A673 (cell line): ENCODE results near the gene RASSF4. TPM values are rescaled to one million over a fixed set of nuclear protein-coding genes. Genes with fewer than 3 reads are reported as not detected.

Source experiments
- BruUV-seq: library from RNA; stranded (reverse); fragments of 400-500 nt; replicated peaks from 2 replicates; lab custom pipeline; 2021; lab: Mats Ljungman, UMichigan
- CTCF ChIA-PET: fragments of 300-600 bp; sonication (Branson Sonifier 250); formaldehyde crosslinking; loops from one replicate; lab custom pipeline; 2022; ENCODE audit warnings: antibody characterized with exemption; lab: Charles Lee
- POLR2A ChIA-PET: fragments of 300-600 bp; sonication (Branson Sonifier 250); formaldehyde crosslinking; loops from one replicate; lab custom pipeline; 2022; ENCODE audit warnings: antibody characterized with exemption; ENCODE audit not compliant: low non-redundant PET; lab: Charles Lee
- DNase-seq: peaks from one replicate; pipeline ENCODE4 v3.0.0-alpha.2; 2015; ENCODE audit warnings: low spot score
- H3K27ac ChIP-seq: fragments of 200-600 bp; sonication (generic); 2 replicates; pipeline ENCODE4 v1.5.1; 2016; ENCODE audit warnings: mixed run types, low read depth, mild to moderate bottlenecking, mixed read lengths, antibody characterized with exemption, low read length; ENCODE audit not compliant: poor library complexity, severe bottlenecking
- H3K27me3 ChIP-seq: fragments of 200-600 bp; sonication (generic); replicated peaks from 2 replicates; pipeline ENCODE4 v1.6.1; 2017; ENCODE audit warnings: mixed run types, low read depth, mild to moderate bottlenecking, mixed read lengths, antibody characterized with exemption, low read length; ENCODE audit not compliant: insufficient read depth, poor library complexity
- H3K36me3 ChIP-seq: fragments of 200-600 bp; sonication (generic); 2 replicates; pipeline ENCODE4 v1.6.1; 2016; ENCODE audit warnings: mixed run types, mild to moderate bottlenecking, mixed read lengths, antibody characterized with exemption, low read length; ENCODE audit not compliant: insufficient read depth, poor library complexity, severe bottlenecking
- H3K4me1 ChIP-seq: fragments of 200-600 bp; sonication (generic); 2 replicates; pipeline ENCODE4 v1.6.1; 2017; ENCODE audit warnings: mixed run types, mild to moderate bottlenecking, mixed read lengths, antibody characterized with exemption, low read length; ENCODE audit not compliant: insufficient read depth, poor library complexity, severe bottlenecking
- H3K4me3 ChIP-seq: fragments of 200-600 bp; sonication (generic); 2 replicates; pipeline ENCODE4 v1.5.1; 2016; ENCODE audit warnings: low read depth, mixed run types, mild to moderate bottlenecking, mixed read lengths, low read length; ENCODE audit not compliant: poor library complexity, severe bottlenecking
- H3K9me3 ChIP-seq: fragments of 200-600 bp; sonication (generic); 2 replicates; pipeline ENCODE4 v1.6.1; 2016; ENCODE audit warnings: mixed run types, low read depth, mild to moderate bottlenecking, mixed read lengths, antibody characterized with exemption, low read length; ENCODE audit not compliant: poor library complexity, severe bottlenecking
- EZH2 ChIP-seq: fragments of 200-600 bp; sonication (generic); IDR thresholded peaks from 2 replicates; pipeline ENCODE4 v1.6.1; 2017; ENCODE audit warnings: borderline replicate concordance, low read depth, mild to moderate bottlenecking, mixed read lengths, antibody characterized with exemption, low read length; ENCODE audit not compliant: poor library complexity, severe bottlenecking
- intact Hi-C: fragments of 100-400 bp; cut with micrococcal nuclease; formaldehyde crosslinking; loops from one replicate; pipeline ENCODE4 v1.10.0; 2022; ENCODE audit not compliant: unreplicated experiment
- total RNA-seq: library from RNA; stranded (reverse); gene quantifications from 2 replicates; pipeline ENCODE4 v1.2.3, GENCODE V29; 2021
- TF ChIP-seq, protein P1 (sequence below): fragments of 300-800, 200-600 bp; sonication (generic); conservative IDR thresholded peaks from 2 replicates; pipeline ENCODE4 v1.5.1; 2017; ENCODE audit warnings: low read depth, mild to moderate bottlenecking, antibody characterized with exemption, low read length, moderate library complexity, mixed read lengths

Gene RASSF4
- total RNA-seq, 1 experiment from 2014 or later: 0.71 TPM

DNA sequence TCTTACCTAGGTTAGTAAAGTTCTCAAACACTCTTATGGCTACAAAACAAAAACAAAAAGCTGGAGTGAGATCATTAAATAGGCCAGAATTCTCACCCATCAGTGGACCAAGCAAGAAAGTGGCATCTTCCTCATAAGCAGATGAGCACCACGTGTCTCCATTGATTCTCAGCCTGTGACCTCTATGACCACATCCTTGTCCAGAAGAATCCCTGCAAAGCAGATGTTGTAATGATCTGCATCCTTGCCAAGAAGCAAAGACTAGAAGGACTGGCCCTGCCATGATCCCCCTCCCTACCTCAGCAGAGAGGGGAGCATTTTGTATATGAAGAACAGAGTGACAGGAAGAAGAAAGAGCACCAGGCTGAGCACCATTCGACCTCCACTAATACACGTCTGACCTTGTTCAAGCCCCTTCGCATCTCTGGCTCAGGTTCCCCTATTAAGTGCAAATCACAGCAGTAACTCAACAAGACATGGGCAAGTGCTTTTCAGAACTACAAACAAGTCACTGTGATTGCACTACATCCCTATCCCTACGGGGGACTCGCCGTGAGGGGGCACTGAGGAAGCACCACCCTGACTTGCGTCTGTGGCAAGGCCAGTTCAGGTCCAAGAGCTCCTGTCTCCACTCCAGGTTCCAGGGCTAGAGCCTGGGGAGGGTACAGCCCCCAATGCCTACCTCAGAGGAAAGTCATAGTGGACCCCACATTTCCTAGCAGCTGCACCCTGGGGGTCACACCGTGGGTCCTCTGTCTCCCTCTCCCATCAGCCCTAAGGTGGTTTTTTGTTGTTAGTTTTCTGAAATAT, 22.2 kb upstream of the RASSF4 start:
- POLR2A ChIA-PET: no interaction called here
- no TSS peak for BruUV-seq
- H3K4me1 ChIP-seq: no peaks in the 10 kb centered on the region
- H3K27ac ChIP-seq: no peak overlapping the region
- intact Hi-C loops: no loop called here
- no peaks in the 10 kb centered on the region for H3K36me3 ChIP-seq
- CTCF ChIA-PET: no interaction called here
- H3K9me3 ChIP-seq: no peaks in the 10 kb centered on the region
- TF ChIP-seq, protein P1, sequence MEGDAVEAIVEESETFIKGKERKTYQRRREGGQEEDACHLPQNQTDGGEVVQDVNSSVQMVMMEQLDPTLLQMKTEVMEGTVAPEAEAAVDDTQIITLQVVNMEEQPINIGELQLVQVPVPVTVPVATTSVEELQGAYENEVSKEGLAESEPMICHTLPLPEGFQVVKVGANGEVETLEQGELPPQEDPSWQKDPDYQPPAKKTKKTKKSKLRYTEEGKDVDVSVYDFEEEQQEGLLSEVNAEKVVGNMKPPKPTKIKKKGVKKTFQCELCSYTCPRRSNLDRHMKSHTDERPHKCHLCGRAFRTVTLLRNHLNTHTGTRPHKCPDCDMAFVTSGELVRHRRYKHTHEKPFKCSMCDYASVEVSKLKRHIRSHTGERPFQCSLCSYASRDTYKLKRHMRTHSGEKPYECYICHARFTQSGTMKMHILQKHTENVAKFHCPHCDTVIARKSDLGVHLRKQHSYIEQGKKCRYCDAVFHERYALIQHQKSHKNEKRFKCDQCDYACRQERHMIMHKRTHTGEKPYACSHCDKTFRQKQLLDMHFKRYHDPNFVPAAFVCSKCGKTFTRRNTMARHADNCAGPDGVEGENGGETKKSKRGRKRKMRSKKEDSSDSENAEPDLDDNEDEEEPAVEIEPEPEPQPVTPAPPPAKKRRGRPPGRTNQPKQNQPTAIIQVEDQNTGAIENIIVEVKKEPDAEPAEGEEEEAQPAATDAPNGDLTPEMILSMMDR: no peak
- no peak for TF ChIP-seq EZH2
- DNase-seq: no peak
- no peak overlapping the region for H3K4me3 ChIP-seq
- no peaks in the 10 kb centered on the region for H3K27me3 ChIP-seq

DNA sequence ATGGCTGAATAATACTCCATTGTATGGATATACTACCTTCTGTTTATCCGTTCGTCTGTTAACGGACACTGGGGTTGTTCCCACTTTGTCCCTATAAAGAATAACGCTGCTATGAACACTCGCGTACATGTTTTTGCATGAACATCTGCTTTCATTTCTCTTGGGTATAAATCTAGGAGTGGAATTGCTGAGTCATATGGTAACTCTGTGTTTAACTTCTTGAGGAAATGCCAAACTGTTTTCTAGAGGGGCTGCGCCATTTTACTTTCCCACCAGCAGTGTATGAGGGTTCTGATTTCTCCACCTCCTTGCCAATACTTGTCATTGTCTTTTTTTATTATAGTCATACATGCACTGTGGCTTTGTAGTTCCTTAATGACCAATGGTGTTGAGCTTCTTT, 20.6 kb upstream of the RASSF4 start:
- BruUV-seq: no TSS peak
- no peak for DNase-seq

DNA sequence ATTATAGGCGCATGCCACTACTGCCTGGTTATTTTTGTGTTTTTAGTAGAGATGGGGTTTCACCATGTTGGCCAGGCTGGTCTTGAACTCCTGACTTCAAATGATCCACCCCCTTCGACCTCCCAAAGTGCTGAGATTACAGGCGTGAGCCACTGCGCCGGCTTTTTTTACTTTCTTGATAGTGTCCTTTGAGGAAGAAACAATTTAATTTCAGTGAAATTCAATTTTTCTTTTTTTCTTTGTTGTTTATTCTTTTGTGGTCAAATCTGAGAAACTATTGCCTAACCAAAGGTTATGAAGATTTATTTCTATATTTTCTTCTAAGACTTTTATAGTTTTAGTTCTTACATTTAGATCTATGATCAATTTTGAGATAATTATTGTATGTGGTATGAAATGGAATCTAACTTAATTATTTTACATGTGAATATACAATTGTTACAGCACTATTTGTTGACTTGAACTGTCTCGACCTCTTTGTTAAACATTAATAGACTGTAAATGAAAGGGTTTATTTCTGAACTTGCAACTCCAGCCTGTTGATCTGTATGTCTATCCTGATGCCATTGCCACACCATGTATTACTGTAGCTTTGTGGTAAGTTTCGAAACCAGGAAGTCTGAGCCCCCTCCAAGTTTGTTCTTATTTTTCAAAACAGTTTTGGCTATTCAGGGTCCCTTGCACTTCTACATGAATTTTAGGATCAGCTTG, 19.8 kb upstream of the RASSF4 start:
- DNase-seq: no peak
- intact Hi-C loops: no loop called here
- Histone ChIP-seq H3K27me3 (no peaks in the 10 kb centered on the region), H3K27ac (no peak overlapping the region), H3K4me1 (no peaks in the 10 kb centered on the region), H3K36me3 (no peaks in the 10 kb centered on the region), H3K4me3 (no peak overlapping the region), H3K9me3 (peaks cover 8% of the 10 kb centered on the region)
- ChIA-PET POLR2A (no interaction called here), CTCF (no interaction called here)
- no TSS peak for BruUV-seq
- TF ChIP-seq, protein P1: no peak
- TF ChIP-seq EZH2: no peak

More for the DNA sequence above, 20.6 kb upstream of the RASSF4 start:
- no peak overlapping the region for H3K27ac ChIP-seq
- H3K36me3 ChIP-seq: no peaks in the 10 kb centered on the region
- intact Hi-C loops: no loop called here
- peaks cover under 1% of the 10 kb centered on the region for H3K9me3 ChIP-seq
- H3K27me3 ChIP-seq: no peaks in the 10 kb centered on the region
- no peaks in the 10 kb centered on the region for H3K4me1 ChIP-seq
- H3K4me3 ChIP-seq: no peak overlapping the region
- POLR2A ChIA-PET: no interaction called here
- TF ChIP-seq, protein P1: no peak
- TF ChIP-seq EZH2: no peak
- CTCF ChIA-PET: no interaction called here
